Spleen (tissue), 7 donors: ENCODE measurements around the gene COA1.

Experiments used
- POLR2A ChIP-seq, 3 donors: fragments of 450-650 bp; IDR thresholded peaks; one replicate each; pipeline ENCODE4 v1.5.1; 2017; ENCODE audit warnings: antibody characterized with exemption in 3 of 3, mild to moderate bottlenecking in 1 of 3
- POLR2AphosphoS5 ChIP-seq, 3 donors: sonication (generic); formaldehyde crosslinking; IDR thresholded peaks; one replicate each; pipeline ENCODE4 v1.5.1; 2017; ENCODE audit warnings: antibody characterized with exemption in 3 of 3
- TF ChIP-seq, protein P1 (sequence below), 11 experiments: fragments of 200-600 bp in 7 of 11; fragments of 450-650 bp in 4 of 11; sonication (generic) in 4 of 11; IDR thresholded peaks in 8 of 11; conservative IDR thresholded peaks in 3 of 11; 1 replicate in 7 of 11; 2 replicates in 4 of 11; pipeline versions ENCODE4 v1.4.0 to v1.8.0; 2016 to 2021; ENCODE audit warnings: antibody characterized with exemption in 11 of 11, inconsistent platforms in 4 of 11, mild to moderate bottlenecking in 1 of 11
- donor health status: DM: no; HTN: no; CAD: no; lungs with moderate emphysema.
- donor health status: DM: no; HTN: no; CAD: no.
- donor health status: DM: no; HTN: no; CAD: no.

DNA sequence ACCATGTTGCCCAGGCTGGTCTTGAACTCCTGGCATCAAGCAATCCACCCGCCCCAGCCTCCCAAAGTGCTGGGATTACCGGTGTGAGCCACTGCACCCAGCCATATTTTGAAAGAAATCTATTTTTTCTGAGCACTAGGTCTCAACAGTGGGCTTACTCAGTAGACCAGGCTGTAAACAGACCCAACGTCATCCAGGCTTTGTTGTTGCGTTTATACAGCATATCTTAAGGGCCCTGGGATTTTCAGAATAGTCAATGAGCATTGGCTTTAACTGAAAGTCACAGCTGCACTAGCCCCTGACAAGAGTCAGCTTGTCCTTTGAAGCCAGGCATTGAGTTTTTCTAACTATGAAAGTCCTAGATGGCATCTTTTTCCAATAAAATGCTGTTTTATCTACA is 96.6 kb downstream of the COA1 start:
- TF ChIP-seq, protein P1, sequence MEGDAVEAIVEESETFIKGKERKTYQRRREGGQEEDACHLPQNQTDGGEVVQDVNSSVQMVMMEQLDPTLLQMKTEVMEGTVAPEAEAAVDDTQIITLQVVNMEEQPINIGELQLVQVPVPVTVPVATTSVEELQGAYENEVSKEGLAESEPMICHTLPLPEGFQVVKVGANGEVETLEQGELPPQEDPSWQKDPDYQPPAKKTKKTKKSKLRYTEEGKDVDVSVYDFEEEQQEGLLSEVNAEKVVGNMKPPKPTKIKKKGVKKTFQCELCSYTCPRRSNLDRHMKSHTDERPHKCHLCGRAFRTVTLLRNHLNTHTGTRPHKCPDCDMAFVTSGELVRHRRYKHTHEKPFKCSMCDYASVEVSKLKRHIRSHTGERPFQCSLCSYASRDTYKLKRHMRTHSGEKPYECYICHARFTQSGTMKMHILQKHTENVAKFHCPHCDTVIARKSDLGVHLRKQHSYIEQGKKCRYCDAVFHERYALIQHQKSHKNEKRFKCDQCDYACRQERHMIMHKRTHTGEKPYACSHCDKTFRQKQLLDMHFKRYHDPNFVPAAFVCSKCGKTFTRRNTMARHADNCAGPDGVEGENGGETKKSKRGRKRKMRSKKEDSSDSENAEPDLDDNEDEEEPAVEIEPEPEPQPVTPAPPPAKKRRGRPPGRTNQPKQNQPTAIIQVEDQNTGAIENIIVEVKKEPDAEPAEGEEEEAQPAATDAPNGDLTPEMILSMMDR (IDR thresholded peaks at IDR 0.05 in 8 of 11, conservative IDR thresholded peaks at IDR 0.05 in 3 of 11): no peak
- TF ChIP-seq POLR2AphosphoS5 (IDR thresholded peaks at IDR 0.05) (peak in 1 of 3 donors; percentile 17), POLR2A (IDR thresholded peaks at IDR 0.05) (no peak)
